Spleen (tissue), 11 donors: ENCODE data around the gene UCK2. TPM values are rescaled to one million over a fixed set of nuclear protein-coding genes. Genes with fewer than 3 reads are reported as not detected.

Source experiments
- DNase-seq: peaks from one replicate; pipeline ENCODE4 v3.0.0-alpha.2; 2020
- H3K27ac ChIP-seq, 8 donors: fragments of 200-600 bp; sonication (generic) in 7 of 8; 1 replicate in 4 of 8; 2 replicates in 4 of 8; pipeline versions ENCODE4 v1.5.0 to v1.8.0; 2016 to 2021; ENCODE audit warnings: inconsistent platforms in 4 of 8, mild to moderate bottlenecking in 4 of 8, moderate library complexity in 1 of 8
- H3K27me3 ChIP-seq, 7 donors: fragments of 200-600 bp; sonication (generic) in 6 of 7; replicated peaks in 1 of 7; 1 replicate in 4 of 7; 2 replicates in 3 of 7; pipeline versions ENCODE4 v1.5.0 to v1.8.0; 2016 to 2021; ENCODE audit warnings: inconsistent platforms in 3 of 7, mild to moderate bottlenecking in 1 of 7
- H3K36me3 ChIP-seq, 6 donors: fragments of 200-600 bp; sonication (generic) in 5 of 6; 1 replicate in 4 of 6; 2 replicates in 2 of 6; pipeline versions ENCODE4 v1.5.0 to v1.8.0; 2016 to 2021; ENCODE audit warnings: inconsistent platforms in 2 of 6
- H3K4me1 ChIP-seq, 6 donors: fragments of 200-600 bp; sonication (generic) in 5 of 6; 1 replicate in 3 of 6; 2 replicates in 3 of 6; pipeline versions ENCODE4 v1.5.0 to v1.8.0; 2016 to 2021; ENCODE audit warnings: inconsistent platforms in 3 of 6
- H3K4me3 ChIP-seq, 8 donors: fragments of 200-600 bp; sonication (generic) in 7 of 8; 1 replicate in 4 of 8; 2 replicates in 4 of 8; pipeline versions ENCODE4 v1.5.0 to v1.8.0; 2016 to 2021; ENCODE audit warnings: inconsistent platforms in 4 of 8, mild to moderate bottlenecking in 4 of 8, moderate library complexity in 2 of 8
- H3K9me3 ChIP-seq, 8 donors: fragments of 200-600 bp; sonication (generic) in 7 of 8; 1 replicate in 4 of 8; 2 replicates in 4 of 8; pipeline versions ENCODE4 v1.5.0 to v1.8.0; 2016 to 2021; ENCODE audit warnings: inconsistent platforms in 4 of 8
- CTCF ChIP-seq, 11 experiments: fragments of 200-600 bp in 7 of 11; fragments of 450-650 bp in 4 of 11; sonication (generic) in 4 of 11; IDR thresholded peaks in 8 of 11; conservative IDR thresholded peaks in 3 of 11; 1 replicate in 7 of 11; 2 replicates in 4 of 11; pipeline versions ENCODE4 v1.4.0 to v1.8.0; 2016 to 2021; ENCODE audit warnings: antibody characterized with exemption in 11 of 11, inconsistent platforms in 4 of 11, mild to moderate bottlenecking in 1 of 11
- POLR2A ChIP-seq, 3 donors: fragments of 450-650 bp; IDR thresholded peaks; one replicate each; pipeline ENCODE4 v1.5.1; 2017; ENCODE audit warnings: antibody characterized with exemption in 3 of 3, mild to moderate bottlenecking in 1 of 3
- POLR2AphosphoS5 ChIP-seq, 3 donors: sonication (generic); formaldehyde crosslinking; IDR thresholded peaks; one replicate each; pipeline ENCODE4 v1.5.1; 2017; ENCODE audit warnings: antibody characterized with exemption in 3 of 3
- WGBS, 5 donors: extraction: QIAGEN DNeasy Blood & Tissue Kit in 3 of 5; methylation state at CpG; one replicate each; pipeline versions ENCODE4 v1.1.5 to v1.1.7; 2013 to 2018; 5-methylcytosine and 5-hydroxymethylcytosine counted together
- intact Hi-C: fragments of 100-400 bp; cut with DNase I; formaldehyde crosslinking; loops from one replicate; pipeline ENCODE4 v1.15.0; 2023; ENCODE audit warnings: low total_unique reads
- polyA plus RNA-seq, 3 donors: library from polyadenylated mRNA; stranded (reverse); fragments of 200-250 nt; gene quantifications; one replicate each; pipeline ENCODE4 v1.2.1, GENCODE V29; 2013
- total RNA-seq, 7 donors: library from RNA; depleted of rRNA in 3 of 7; stranded (reverse); fragments of >200 nt in 3 of 7; fragmentation: NEBNext Ultra II Directional in 4 of 7; extraction: Animal tissue kit (Norgen Biotek cat#: 25700) in 4 of 7; gene quantifications; one replicate each; pipeline versions ENCODE4 v1.1.0 to v1.2.1, GENCODE V29; 2016 to 2021
- donor health status: healthy with polysubstance abuse.
- donor health status: DM: no; HTN: no; CAD: no; lungs with moderate emphysema.
- donor health status: DM: no; HTN: no; CAD: no.
- donor health status: Bipolar disorder and iron deficiency.
- donor health status: healthy.
- donor health status: DM: no; HTN: no; CAD: no.
- donor health status: DM: yes; HTN: yes; CAD: no.

The UCK2 gene
- total and polyA plus RNA-seq, 10 donors, result 9.8 to 18.3 (median 16.0) TPM

- no peaks in the 10 kb centered on the region for H3K27me3 ChIP-seq
- H3K27ac ChIP-seq, result no peak overlapping the region
- H3K4me1 ChIP-seq, result peaks cover 4 to 80% (median 28%) of the 10 kb centered on the region in 6 donors
- TF ChIP-seq POLR2AphosphoS5 (IDR thresholded peaks at IDR 0.05) (no peak), CTCF (IDR thresholded peaks at IDR 0.05 in 8 of 11, conservative IDR thresholded peaks at IDR 0.05 in 3 of 11) (no peak), POLR2A (IDR thresholded peaks at IDR 0.05) (no peak)
- intact Hi-C loops, result no loop called here
- no peaks in the 10 kb centered on the region for H3K36me3 ChIP-seq
- H3K4me3 ChIP-seq, result no peak overlapping the region
- DNase-seq, result no peak
- 96 to 100% (median 100%) methylated on average over 2 of the region's 2 CpGs for WGBS, 5 donors
- H3K9me3 ChIP-seq, result no peaks in the 10 kb centered on the region
Observed at GRCh38 chr1:165852871-165853270, 25.5 kb downstream of the UCK2 start.

GRCh38 chr1:165853528-165854075, 26.2 kb downstream of the UCK2 start:
- TF ChIP-seq CTCF (IDR thresholded peaks at IDR 0.05 in 8 of 11, conservative IDR thresholded peaks at IDR 0.05 in 3 of 11) (no peak), POLR2AphosphoS5 (IDR thresholded peaks at IDR 0.05) (no peak), POLR2A (IDR thresholded peaks at IDR 0.05) (no peak)
- H3K36me3 ChIP-seq, result no peaks in the 10 kb centered on the region
- no peaks in the 10 kb centered on the region for H3K9me3 ChIP-seq
- no peaks in the 10 kb centered on the region for H3K27me3 ChIP-seq
- H3K27ac ChIP-seq, result peak overlapping the region in 3 of 8 donors; percentile 31 to 53 (median 48)
- intact Hi-C loops, result no loop called here
- whole genome bisulfite sequencing, 5 donors, result 84 to 95% (median 86%) methylated on average over 2 of the region's 2 CpGs
- H3K4me1 ChIP-seq, result peaks cover 4 to 88% (median 28%) of the 10 kb centered on the region in 6 donors
- H3K4me3 ChIP-seq, result no peak overlapping the region
- no peak for DNase-seq

- intact Hi-C loops, result no loop called here
- H3K4me3 ChIP-seq, result no peak overlapping the region
- DNase-seq, result no peak
- peaks cover 4 to 85% (median 28%) of the 10 kb centered on the region in 6 donors for H3K4me1 ChIP-seq
- peak overlapping the region in 3 of 8 donors; percentile 31 to 53 (median 48) for H3K27ac ChIP-seq
- no peaks in the 10 kb centered on the region for H3K27me3 ChIP-seq
- no peak for TF ChIP-seq CTCF (IDR thresholded peaks at IDR 0.05 in 8 of 11, conservative IDR thresholded peaks at IDR 0.05 in 3 of 11)
- peak in 1 of 3 donors; percentile 37 for TF ChIP-seq POLR2AphosphoS5 (IDR thresholded peaks at IDR 0.05)
- H3K9me3 ChIP-seq, result no peaks in the 10 kb centered on the region
- WGBS, 5 donors, result 41 to 60% (median 58%) methylated on average over 7 of the region's 7 CpGs
- no peaks in the 10 kb centered on the region for H3K36me3 ChIP-seq
Observed at GRCh38 chr1:165854101-165854845, 26.9 kb downstream of the UCK2 start.
